Brain microvascular endothelial cell (primary cell): ENCODE measurements around the gene MEF2C.

Experiments
- DNase-seq: peaks from one replicate; pipeline ENCODE4 v3.0.0-alpha.2; 2020
- H3K27ac ChIP-seq: fragments of 250-450 bp; sonication (Bioruptor Pico); 2 replicates; pipeline ENCODE4 v1.5.1; 2020; ENCODE audit warnings: mild to moderate bottlenecking, moderate library complexity
- H3K27me3 ChIP-seq: fragments of 250-450 bp; sonication (Bioruptor Pico); replicated peaks from 2 replicates; pipeline ENCODE4 v1.5.1; 2020; ENCODE audit warnings: mild to moderate bottlenecking
- H3K36me3 ChIP-seq: fragments of 250-450 bp; sonication (Bioruptor Pico); replicated peaks from 2 replicates; pipeline ENCODE4 v1.5.1; 2020; ENCODE audit warnings: mild to moderate bottlenecking
- H3K4me3 ChIP-seq: 2 replicates; pipeline ENCODE4 v1.5.1; 2011; ENCODE audit warnings: low read depth, mild to moderate bottlenecking, control low read depth, low read length, moderate library complexity
- in situ Hi-C: cut with HindIII; loops from 2 replicates; pipeline ENCODE4 v1.10.0; 2017; ENCODE audit warnings: low sequenced_read_pairs, low pct_ligation_motif_present
- TF ChIP-seq, protein P1 (sequence below): IDR thresholded peaks from 2 replicates; pipeline ENCODE4 v1.5.1; 2011; ENCODE audit warnings: low read depth, mild to moderate bottlenecking, moderate library complexity, low read length, control low read depth, inconsistent platforms; ENCODE audit errors: missing control alignments

The MEF2C gene

GRCh38 chr5:88824141-88824540 is 58.8 kb downstream of the MEF2C start:
- no peaks in the 10 kb centered on the region for H3K27me3 ChIP-seq
- no peak overlapping the region for H3K27ac ChIP-seq
- no peak for DNase-seq
- no peak overlapping the region for H3K4me3 ChIP-seq
- TF ChIP-seq, protein P1, sequence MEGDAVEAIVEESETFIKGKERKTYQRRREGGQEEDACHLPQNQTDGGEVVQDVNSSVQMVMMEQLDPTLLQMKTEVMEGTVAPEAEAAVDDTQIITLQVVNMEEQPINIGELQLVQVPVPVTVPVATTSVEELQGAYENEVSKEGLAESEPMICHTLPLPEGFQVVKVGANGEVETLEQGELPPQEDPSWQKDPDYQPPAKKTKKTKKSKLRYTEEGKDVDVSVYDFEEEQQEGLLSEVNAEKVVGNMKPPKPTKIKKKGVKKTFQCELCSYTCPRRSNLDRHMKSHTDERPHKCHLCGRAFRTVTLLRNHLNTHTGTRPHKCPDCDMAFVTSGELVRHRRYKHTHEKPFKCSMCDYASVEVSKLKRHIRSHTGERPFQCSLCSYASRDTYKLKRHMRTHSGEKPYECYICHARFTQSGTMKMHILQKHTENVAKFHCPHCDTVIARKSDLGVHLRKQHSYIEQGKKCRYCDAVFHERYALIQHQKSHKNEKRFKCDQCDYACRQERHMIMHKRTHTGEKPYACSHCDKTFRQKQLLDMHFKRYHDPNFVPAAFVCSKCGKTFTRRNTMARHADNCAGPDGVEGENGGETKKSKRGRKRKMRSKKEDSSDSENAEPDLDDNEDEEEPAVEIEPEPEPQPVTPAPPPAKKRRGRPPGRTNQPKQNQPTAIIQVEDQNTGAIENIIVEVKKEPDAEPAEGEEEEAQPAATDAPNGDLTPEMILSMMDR: no peak
- in situ Hi-C loops: no loop called here
- H3K36me3 ChIP-seq: no peaks in the 10 kb centered on the region

DNA sequence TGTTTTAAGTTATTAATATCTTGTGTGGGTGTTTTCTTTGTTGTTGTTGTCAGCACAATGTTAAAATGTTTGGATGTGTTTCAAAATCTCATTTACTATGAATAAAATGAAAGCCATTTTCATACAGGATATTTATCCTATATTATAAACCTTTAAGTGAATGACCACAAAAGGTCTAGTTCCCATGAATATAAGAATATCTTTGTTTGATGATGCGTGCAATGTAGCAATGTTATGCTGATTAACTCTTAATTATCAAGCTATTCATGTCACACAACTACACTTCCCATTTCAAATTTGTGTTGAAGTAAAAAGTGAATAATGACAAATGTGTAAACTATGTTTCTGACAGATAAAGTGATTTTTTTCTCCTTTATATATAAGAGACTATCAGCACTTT is 59.8 kb downstream of the MEF2C start:
- TF ChIP-seq, protein P1: no peak
- H3K4me3 ChIP-seq: no peak overlapping the region
- H3K36me3 ChIP-seq: no peaks in the 10 kb centered on the region
- in situ Hi-C loops: no loop called here
- H3K27me3 ChIP-seq: no peaks in the 10 kb centered on the region
- DNase-seq: no peak
- no peak overlapping the region for H3K27ac ChIP-seq

- Histone ChIP-seq H3K27me3 (no peaks in the 10 kb centered on the region), H3K27ac (no peak overlapping the region), H3K36me3 (no peaks in the 10 kb centered on the region), H3K4me3 (no peak overlapping the region)
- TF ChIP-seq, protein P1: no peak
- in situ Hi-C loops: no loop called here
- DNase-seq: no peak
Measured at GRCh38 chr5:88821161-88821560, 61.8 kb downstream of the MEF2C start.

GRCh38 chr5:88820581-88820980 is 62.4 kb downstream of the MEF2C start:
- in situ Hi-C loops: no loop called here
- DNase-seq: no peak

DNA sequence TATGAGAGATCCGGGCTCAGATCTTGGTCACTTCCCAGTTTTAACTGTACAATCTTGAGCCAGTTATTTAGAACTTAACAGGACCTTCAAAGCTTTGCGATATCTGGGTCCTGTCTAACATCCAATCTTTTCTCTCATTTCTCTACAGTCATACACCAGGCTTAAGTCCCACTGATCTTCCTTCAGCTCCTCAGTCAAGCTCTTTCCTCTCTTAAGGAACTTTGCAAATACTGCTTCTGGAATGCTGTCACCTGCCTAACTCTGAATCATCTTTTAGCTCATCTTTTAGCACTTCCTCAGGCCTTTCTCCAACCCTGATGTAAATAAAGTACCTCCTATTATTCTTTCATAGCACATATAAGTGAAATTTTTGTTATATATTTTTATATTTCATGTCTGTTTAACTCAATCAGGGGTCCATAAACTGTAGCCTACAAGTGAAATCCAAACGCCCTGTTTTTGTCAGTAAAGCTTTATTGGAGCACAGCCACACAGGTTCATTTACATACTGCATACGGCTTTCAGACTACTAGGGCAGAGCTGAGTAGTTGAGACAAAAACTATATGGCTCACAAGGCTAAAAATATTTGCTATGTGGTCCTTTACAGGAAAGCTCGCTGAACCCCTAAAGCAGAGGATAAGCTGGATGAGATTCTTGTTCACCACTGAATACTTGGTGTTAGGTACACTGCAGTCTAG is 63.5 kb downstream of the MEF2C start:
- no peak for DNase-seq
- no peaks in the 10 kb centered on the region for H3K36me3 ChIP-seq
- no peaks in the 10 kb centered on the region for H3K27me3 ChIP-seq
- TF ChIP-seq, protein P1: no peak
- H3K27ac ChIP-seq: no peak overlapping the region
- in situ Hi-C loops: no loop called here
- H3K4me3 ChIP-seq: no peak overlapping the region

More at GRCh38 chr5:88820581-88820980, 62.4 kb downstream of the MEF2C start:
- Histone ChIP-seq H3K4me3 (no peak overlapping the region), H3K27me3 (no peaks in the 10 kb centered on the region), H3K27ac (no peak overlapping the region), H3K36me3 (no peaks in the 10 kb centered on the region)
- TF ChIP-seq, protein P1: no peak

DNA sequence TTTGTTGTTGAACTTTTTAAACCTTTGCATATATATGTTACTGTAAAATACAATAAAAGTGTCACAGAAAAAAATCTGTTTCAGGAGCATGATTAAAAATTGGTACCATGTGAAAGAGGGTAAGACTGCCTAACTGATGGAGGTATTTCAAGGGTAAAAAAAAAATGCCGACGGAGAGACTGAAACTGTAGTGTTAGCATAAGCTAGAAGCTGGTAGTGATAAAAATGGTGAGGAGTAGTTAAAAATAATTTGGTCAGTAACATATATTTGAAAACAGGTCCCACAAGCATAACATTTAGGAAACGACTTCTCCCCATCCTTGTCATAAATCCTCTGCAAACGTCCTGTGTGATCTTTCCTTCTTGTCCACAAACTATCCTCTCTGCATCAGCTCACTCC is 64.7 kb downstream of the MEF2C start:
- Histone ChIP-seq H3K27me3 (no peaks in the 10 kb centered on the region), H3K36me3 (no peaks in the 10 kb centered on the region), H3K27ac (no peak overlapping the region), H3K4me3 (no peak overlapping the region)
- DNase-seq: no peak
- TF ChIP-seq, protein P1: no peak
- in situ Hi-C loops: no loop called here
